Fibroblast of pulmonary artery (primary cell): Measurements from ENCODE around the gene PLVAP.

Experiments used
- DNase-seq: peaks from one replicate; pipeline ENCODE4 v3.0.0-alpha.2; 2010; ENCODE audit warnings: low read depth
- H3K4me3 ChIP-seq: replicated peaks from 2 replicates; pipeline ENCODE4 v1.5.1; 2011; ENCODE audit warnings: low read depth, mild to moderate bottlenecking, control low read depth, low read length, moderate library complexity
- CTCF ChIP-seq: IDR thresholded peaks from 2 replicates; pipeline ENCODE4 v1.5.1; 2011; ENCODE audit warnings: mild to moderate bottlenecking, control low read depth, low read length, inconsistent platforms; ENCODE audit errors: missing control alignments

PLVAP gene

GRCh38 chr19:17376935-17377600, at the start of gene PLVAP:
PLVAP (minus strand) TSS chr19:17377342; CDS start chr19:17377288, 54 bp downstream.
- H3K4me3 ChIP-seq: no peak within 1 kb of the TSS
- TF ChIP-seq CTCF: no peak
- no peak for DNase-seq

GRCh38 chr19:17424743-17425365, 47.7 kb upstream of the PLVAP start:
- no peak overlapping the region for H3K4me3 ChIP-seq
- peak; percentile 53 for DNase-seq
- peak; percentile 49 for TF ChIP-seq CTCF

- no peak overlapping the region for H3K4me3 ChIP-seq
- no peak for TF ChIP-seq CTCF
- DNase-seq: no peak
These were observed 46.5 kb upstream of the PLVAP start for GRCh38 chr19:17423429-17424208.

- H3K4me3 ChIP-seq: no peak overlapping the region
- no peak for TF ChIP-seq CTCF
- DNase-seq: no peak
These were observed 44.8 kb upstream of the PLVAP start for GRCh38 chr19:17421942-17422341.

- peak overlapping the region; percentile 84 for H3K4me3 ChIP-seq
- no peak for DNase-seq
- no peak for TF ChIP-seq CTCF
These were observed 43.4 kb upstream of the PLVAP start for GRCh38 chr19:17420475-17420924.

- no peak for TF ChIP-seq CTCF
- peak; percentile 100 for DNase-seq
- peak within 1 kb of the TSS; percentile 84 for H3K4me3 ChIP-seq
These were observed 42.7 kb upstream of the PLVAP start, which contains the start of gene MVB12A for GRCh38 chr19:17419621-17420474. MVB12A (plus strand) TSS chr19:17420047; CDS start chr19:17420136, 89 bp downstream.
